HEK293 (cell line): ENCODE measurements around the gene BAG5.
A peak's percentile ranks its signal among the peaks of the same experiment; 100 is the strongest.

Source experiments
- GLI4 ChIP-seq: fragments of 450-650 bp; formaldehyde crosslinking; IDR thresholded peaks from 2 replicates; pipeline ENCODE4 v1.5.1; 2016; ENCODE audit warnings: missing biosample characterization, missing genetic modification characterization
- HOXA7 ChIP-seq: sonication (generic); formaldehyde crosslinking; IDR thresholded peaks from 2 replicates; pipeline ENCODE4 v1.8.1; 2022; ENCODE audit warnings: missing genetic modification reagents, borderline replicate concordance
- KLF1 ChIP-seq: fragments of 450-650 bp; formaldehyde crosslinking; IDR thresholded peaks from 2 replicates; pipeline ENCODE4 v1.5.1; 2016; ENCODE audit warnings: missing biosample characterization, missing genetic modification characterization
- MEIS1 ChIP-seq: sonication (generic); formaldehyde crosslinking; IDR thresholded peaks from 2 replicates; pipeline ENCODE4 v1.8.1; 2022; ENCODE audit warnings: missing genetic modification reagents, mild to moderate bottlenecking, borderline replicate concordance
- MZF1 ChIP-seq: fragments of 450-650 bp; formaldehyde crosslinking; IDR thresholded peaks from 2 replicates; pipeline ENCODE4 v1.5.1; 2017; ENCODE audit warnings: missing biosample characterization, missing genetic modification characterization, borderline replicate concordance
- TCF7L2 ChIP-seq: IDR thresholded peaks from 2 replicates; pipeline ENCODE4 v1.6.1; 2011; ENCODE audit warnings: low read depth, mild to moderate bottlenecking, inconsistent platforms, low read length, moderate library complexity, borderline replicate concordance
- ZBTB17 ChIP-seq: fragments of 450-650 bp; formaldehyde crosslinking; IDR thresholded peaks from 2 replicates; pipeline ENCODE4 v1.5.1; 2016; ENCODE audit warnings: missing biosample characterization, missing genetic modification characterization
- ZFP3 ChIP-seq: fragments of 450-650 bp; formaldehyde crosslinking; IDR thresholded peaks from 2 replicates; pipeline ENCODE4 v1.5.1; 2016; ENCODE audit warnings: low read depth, missing biosample characterization, missing genetic modification characterization
- ZNF146 ChIP-seq: fragments of 450-650 bp; formaldehyde crosslinking; IDR thresholded peaks from 2 replicates; pipeline ENCODE4 v1.5.1; 2016; ENCODE audit warnings: missing biosample characterization, missing genetic modification characterization
- ZNF16 ChIP-seq: fragments of 450-650 bp; formaldehyde crosslinking; IDR thresholded peaks from 2 replicates; pipeline ENCODE4 v1.5.1; 2016; ENCODE audit warnings: low read depth, missing biosample characterization, missing genetic modification characterization
- ZNF184 ChIP-seq: fragments of 450-650 bp; IDR thresholded peaks from 2 replicates; pipeline ENCODE4 v1.5.1; 2018; ENCODE audit warnings: missing biosample characterization, mild to moderate bottlenecking, missing genetic modification characterization
- ZNF211 ChIP-seq: fragments of 450-650 bp; formaldehyde crosslinking; IDR thresholded peaks from 2 replicates; pipeline ENCODE4 v1.5.1; 2016; ENCODE audit warnings: low read depth, missing biosample characterization, missing genetic modification characterization
- ZNF23 ChIP-seq: fragments of 450-650 bp; formaldehyde crosslinking; IDR thresholded peaks from 2 replicates; pipeline ENCODE4 v1.5.1; 2016; ENCODE audit warnings: missing biosample characterization, missing genetic modification characterization, borderline replicate concordance
- ZNF311 ChIP-seq: fragments of 450-650 bp; formaldehyde crosslinking; IDR thresholded peaks from 2 replicates; pipeline ENCODE4 v1.5.1; 2017; ENCODE audit warnings: missing biosample characterization, missing genetic modification characterization, borderline replicate concordance
- ZNF324 ChIP-seq: fragments of 450-650 bp; formaldehyde crosslinking; IDR thresholded peaks from 2 replicates; pipeline ENCODE4 v1.5.1; 2016; ENCODE audit warnings: missing biosample characterization, missing genetic modification characterization
- ZNF335 ChIP-seq: fragments of 450-650 bp; formaldehyde crosslinking; conservative IDR thresholded peaks from 2 replicates; pipeline ENCODE4 v1.5.1; 2016; ENCODE audit warnings: missing biosample characterization, missing genetic modification characterization
- ZNF37A ChIP-seq: fragments of 450-650 bp; IDR thresholded peaks from 2 replicates; pipeline ENCODE4 v1.5.1; 2018; ENCODE audit warnings: missing biosample characterization, missing genetic modification characterization
- ZNF394 ChIP-seq: fragments of 450-650 bp; formaldehyde crosslinking; IDR thresholded peaks from 2 replicates; pipeline ENCODE4 v1.5.1; 2016; ENCODE audit warnings: missing biosample characterization, missing genetic modification characterization, mild to moderate bottlenecking, moderate library complexity, borderline replicate concordance
- ZNF433 ChIP-seq: fragments of 450-650 bp; formaldehyde crosslinking; IDR thresholded peaks from 2 replicates; pipeline ENCODE4 v1.5.1; 2016; ENCODE audit warnings: missing biosample characterization, missing genetic modification characterization, low read depth
- ZNF510 ChIP-seq: fragments of 450-650 bp; formaldehyde crosslinking; IDR thresholded peaks from 2 replicates; pipeline ENCODE4 v1.5.1; 2018; ENCODE audit warnings: mild to moderate bottlenecking, missing genetic modification characterization, missing biosample characterization; ENCODE audit not compliant: insufficient replicate concordance
- ZNF530 ChIP-seq: fragments of 450-650 bp; formaldehyde crosslinking; IDR thresholded peaks from 2 replicates; pipeline ENCODE4 v1.5.1; 2016; ENCODE audit warnings: low read depth, missing biosample characterization, missing genetic modification characterization
- ZNF548 ChIP-seq: fragments of 450-650 bp; formaldehyde crosslinking; IDR thresholded peaks from 2 replicates; pipeline ENCODE4 v1.5.1; 2016; ENCODE audit warnings: missing biosample characterization, missing genetic modification characterization
- ZNF549 ChIP-seq: fragments of 450-650 bp; IDR thresholded peaks from 2 replicates; pipeline ENCODE4 v1.5.1; 2018; ENCODE audit warnings: missing biosample characterization, missing genetic modification characterization, mild to moderate bottlenecking, inconsistent platforms, moderate library complexity
- ZNF555 ChIP-seq: fragments of 450-650 bp; formaldehyde crosslinking; conservative IDR thresholded peaks from 2 replicates; pipeline ENCODE4 v1.5.1; 2017; ENCODE audit warnings: missing biosample characterization, mild to moderate bottlenecking, missing genetic modification characterization, inconsistent platforms
- ZNF571 ChIP-seq: fragments of 450-650 bp; formaldehyde crosslinking; IDR thresholded peaks from 2 replicates; pipeline ENCODE4 v1.5.0; 2017; ENCODE audit warnings: missing biosample characterization, missing genetic modification characterization
- ZNF596 ChIP-seq: fragments of 450-650 bp; IDR thresholded peaks from 2 replicates; pipeline ENCODE4 v1.5.0; 2018; ENCODE audit warnings: missing biosample characterization, mild to moderate bottlenecking, missing genetic modification characterization, moderate library complexity
- ZNF624 ChIP-seq: fragments of 450-650 bp; formaldehyde crosslinking; IDR thresholded peaks from 2 replicates; pipeline ENCODE4 v1.5.1; 2017; ENCODE audit warnings: missing biosample characterization, missing genetic modification characterization
- ZNF626 ChIP-seq: fragments of 450-650 bp; sonication (Bioruptor Pico); formaldehyde crosslinking; IDR thresholded peaks from 2 replicates; pipeline ENCODE4 v1.5.1; 2018; ENCODE audit warnings: missing biosample characterization, missing genetic modification characterization, inconsistent platforms
- ZNF776 ChIP-seq: fragments of 450-650 bp; formaldehyde crosslinking; IDR thresholded peaks from 2 replicates; pipeline ENCODE4 v1.5.0; 2017; ENCODE audit warnings: missing biosample characterization, missing genetic modification characterization, borderline replicate concordance
- TF ChIP-seq, protein P1 (sequence below): fragments of 450-650 bp; formaldehyde crosslinking; IDR thresholded peaks from 2 replicates; pipeline ENCODE4 v1.5.1; 2016; ENCODE audit warnings: missing biosample characterization, missing genetic modification characterization
- TF ChIP-seq, protein P2 (sequence below): fragments of 450-650 bp; IDR thresholded peaks from 2 replicates; pipeline ENCODE4 v1.5.1; 2018; ENCODE audit warnings: missing biosample characterization, mild to moderate bottlenecking, missing genetic modification characterization
- TF ChIP-seq, protein P3 (sequence below): fragments of 450-650 bp; formaldehyde crosslinking; IDR thresholded peaks from 2 replicates; pipeline ENCODE4 v1.5.1; 2016; ENCODE audit warnings: missing biosample characterization, missing genetic modification characterization, low read depth
- TF ChIP-seq, protein P4 (sequence below): fragments of 450-650 bp; formaldehyde crosslinking; IDR thresholded peaks from 2 replicates; pipeline ENCODE4 v1.5.1; 2016; ENCODE audit warnings: missing biosample characterization, missing genetic modification characterization, low read depth
- TF ChIP-seq, protein P5 (sequence below): fragments of 450-650 bp; formaldehyde crosslinking; IDR thresholded peaks from 2 replicates; pipeline ENCODE4 v1.5.1; 2016; ENCODE audit warnings: missing biosample characterization, missing genetic modification characterization

BAG5 gene

DNA sequence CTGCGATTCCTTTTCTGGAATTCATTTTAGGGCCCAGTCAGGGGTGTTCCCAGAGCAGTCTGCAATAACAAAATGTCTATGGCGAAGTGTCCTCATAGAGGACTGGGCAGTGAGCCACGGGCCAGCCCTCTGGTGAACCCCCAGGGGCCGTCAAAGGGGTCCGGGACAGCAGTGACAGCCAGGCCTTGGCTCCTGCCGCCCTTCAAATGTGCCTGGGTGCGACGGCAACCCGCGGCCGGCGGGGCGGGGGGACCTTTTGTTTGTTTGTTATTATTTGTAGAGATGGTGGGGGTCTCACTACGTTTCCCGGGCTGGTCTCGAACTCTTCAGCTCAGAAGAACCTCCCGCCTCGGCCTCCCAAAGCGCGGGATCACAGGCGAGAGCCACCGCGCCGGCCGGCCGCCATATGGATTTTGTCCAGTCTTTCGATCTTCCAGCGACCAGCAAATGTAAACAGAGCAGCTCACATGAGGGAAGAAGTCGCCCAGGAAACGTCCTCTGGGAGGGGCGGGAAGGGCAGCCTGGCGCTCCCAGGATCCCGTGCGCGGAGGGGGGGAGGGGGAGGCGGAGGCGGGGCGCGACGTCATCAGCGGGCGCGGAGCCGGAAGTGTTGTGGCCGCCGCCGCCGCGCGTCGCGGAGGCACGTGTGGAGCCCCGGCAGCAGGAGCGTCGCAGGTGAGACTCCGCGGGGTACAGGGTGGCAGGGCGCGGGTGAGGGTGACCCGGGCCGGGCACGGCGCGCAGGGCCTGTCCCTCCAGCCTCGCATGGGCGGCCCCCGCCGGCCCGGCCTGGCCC lies 33.7 kb downstream of the BAG5 start, which contains the start of gene TRMT61A (continued):
- TF ChIP-seq GLI4 (tag by site-specific recombination), result no peak
- TF ChIP-seq, protein P1, sequence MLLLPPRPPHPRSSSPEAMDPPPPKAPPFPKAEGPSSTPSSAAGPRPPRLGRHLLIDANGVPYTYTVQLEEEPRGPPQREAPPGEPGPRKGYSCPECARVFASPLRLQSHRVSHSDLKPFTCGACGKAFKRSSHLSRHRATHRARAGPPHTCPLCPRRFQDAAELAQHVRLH (tag by site-specific recombination), result no peak
- TF ChIP-seq ZNF510, result no peak
- no peak for TF ChIP-seq ZNF776 (tag by site-specific recombination)
- TF ChIP-seq ZNF324 (tag by site-specific recombination), result 0 out of 2 replicates have a peak, but pooled peaks have one; percentile 51
- no peak for TF ChIP-seq ZNF37A (tag by site-specific recombination)
- no peak for TF ChIP-seq MZF1 (tag by site-specific recombination)
- no peak for TF ChIP-seq ZFP3
- 0 out of 2 replicates have a peak, but pooled peaks have one; percentile 16 for TF ChIP-seq KLF1 (tag by site-specific recombination)
- TF ChIP-seq TCF7L2, result no peak
- TF ChIP-seq ZNF530 (tag by site-specific recombination), result no peak
- no peak for TF ChIP-seq ZNF16 (tag by site-specific recombination)
- no peak for TF ChIP-seq MEIS1 (CRISPR knock-in tag)
- peak; percentile 34; the same call in 1 of the 2 replicates for TF ChIP-seq ZBTB17 (tag by site-specific recombination)
- TF ChIP-seq, protein P2, sequence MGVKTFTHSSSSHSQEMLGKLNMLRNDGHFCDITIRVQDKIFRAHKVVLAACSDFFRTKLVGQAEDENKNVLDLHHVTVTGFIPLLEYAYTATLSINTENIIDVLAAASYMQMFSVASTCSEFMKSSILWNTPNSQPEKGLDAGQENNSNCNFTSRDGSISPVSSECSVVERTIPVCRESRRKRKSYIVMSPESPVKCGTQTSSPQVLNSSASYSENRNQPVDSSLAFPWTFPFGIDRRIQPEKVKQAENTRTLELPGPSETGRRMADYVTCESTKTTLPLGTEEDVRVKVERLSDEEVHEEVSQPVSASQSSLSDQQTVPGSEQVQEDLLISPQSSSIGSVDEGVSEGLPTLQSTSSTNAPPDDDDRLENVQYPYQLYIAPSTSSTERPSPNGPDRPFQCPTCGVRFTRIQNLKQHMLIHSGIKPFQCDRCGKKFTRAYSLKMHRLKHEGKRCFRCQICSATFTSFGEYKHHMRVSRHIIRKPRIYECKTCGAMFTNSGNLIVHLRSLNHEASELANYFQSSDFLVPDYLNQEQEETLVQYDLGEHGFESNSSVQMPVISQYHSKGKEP (tag by site-specific recombination), result no peak
- TF ChIP-seq ZNF549, result no peak
- no peak for TF ChIP-seq ZNF211 (tag by site-specific recombination)
- peak; percentile 18; the same call in 1 of the 2 replicates for TF ChIP-seq ZNF394 (tag by site-specific recombination)
- peak; percentile 79 for TF ChIP-seq ZNF335 (tag by site-specific recombination)
- TF ChIP-seq, protein P3, sequence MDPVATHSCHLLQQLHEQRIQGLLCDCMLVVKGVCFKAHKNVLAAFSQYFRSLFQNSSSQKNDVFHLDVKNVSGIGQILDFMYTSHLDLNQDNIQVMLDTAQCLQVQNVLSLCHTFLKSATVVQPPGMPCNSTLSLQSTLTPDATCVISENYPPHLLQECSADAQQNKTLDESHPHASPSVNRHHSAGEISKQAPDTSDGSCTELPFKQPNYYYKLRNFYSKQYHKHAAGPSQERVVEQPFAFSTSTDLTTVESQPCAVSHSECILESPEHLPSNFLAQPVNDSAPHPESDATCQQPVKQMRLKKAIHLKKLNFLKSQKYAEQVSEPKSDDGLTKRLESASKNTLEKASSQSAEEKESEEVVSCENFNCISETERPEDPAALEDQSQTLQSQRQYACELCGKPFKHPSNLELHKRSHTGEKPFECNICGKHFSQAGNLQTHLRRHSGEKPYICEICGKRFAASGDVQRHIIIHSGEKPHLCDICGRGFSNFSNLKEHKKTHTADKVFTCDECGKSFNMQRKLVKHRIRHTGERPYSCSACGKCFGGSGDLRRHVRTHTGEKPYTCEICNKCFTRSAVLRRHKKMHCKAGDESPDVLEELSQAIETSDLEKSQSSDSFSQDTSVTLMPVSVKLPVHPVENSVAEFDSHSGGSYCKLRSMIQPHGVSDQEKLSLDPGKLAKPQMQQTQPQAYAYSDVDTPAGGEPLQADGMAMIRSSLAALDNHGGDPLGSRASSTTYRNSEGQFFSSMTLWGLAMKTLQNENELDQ (tag by site-specific recombination), result no peak
- TF ChIP-seq ZNF596 (tag by site-specific recombination), result no peak
- TF ChIP-seq ZNF571, result no peak
- TF ChIP-seq ZNF146 (tag by site-specific recombination), result no peak
- TF ChIP-seq ZNF555 (tag by site-specific recombination), result no peak
- no peak for TF ChIP-seq ZNF311 (tag by site-specific recombination)
- no peak for TF ChIP-seq HOXA7 (CRISPR knock-in tag)
- TF ChIP-seq, protein P4, sequence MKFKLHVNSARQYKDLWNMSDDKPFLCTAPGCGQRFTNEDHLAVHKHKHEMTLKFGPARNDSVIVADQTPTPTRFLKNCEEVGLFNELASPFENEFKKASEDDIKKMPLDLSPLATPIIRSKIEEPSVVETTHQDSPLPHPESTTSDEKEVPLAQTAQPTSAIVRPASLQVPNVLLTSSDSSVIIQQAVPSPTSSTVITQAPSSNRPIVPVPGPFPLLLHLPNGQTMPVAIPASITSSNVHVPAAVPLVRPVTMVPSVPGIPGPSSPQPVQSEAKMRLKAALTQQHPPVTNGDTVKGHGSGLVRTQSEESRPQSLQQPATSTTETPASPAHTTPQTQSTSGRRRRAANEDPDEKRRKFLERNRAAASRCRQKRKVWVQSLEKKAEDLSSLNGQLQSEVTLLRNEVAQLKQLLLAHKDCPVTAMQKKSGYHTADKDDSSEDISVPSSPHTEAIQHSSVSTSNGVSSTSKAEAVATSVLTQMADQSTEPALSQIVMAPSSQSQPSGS, result no peak
- no peak for TF ChIP-seq ZNF23
- no peak for TF ChIP-seq ZNF548
- no peak for TF ChIP-seq ZNF626
- TF ChIP-seq ZNF624 (tag by site-specific recombination), result no peak
- no peak; the same call in 1 of the 2 replicates for TF ChIP-seq ZNF184 (tag by site-specific recombination)
- TF ChIP-seq, protein P5, sequence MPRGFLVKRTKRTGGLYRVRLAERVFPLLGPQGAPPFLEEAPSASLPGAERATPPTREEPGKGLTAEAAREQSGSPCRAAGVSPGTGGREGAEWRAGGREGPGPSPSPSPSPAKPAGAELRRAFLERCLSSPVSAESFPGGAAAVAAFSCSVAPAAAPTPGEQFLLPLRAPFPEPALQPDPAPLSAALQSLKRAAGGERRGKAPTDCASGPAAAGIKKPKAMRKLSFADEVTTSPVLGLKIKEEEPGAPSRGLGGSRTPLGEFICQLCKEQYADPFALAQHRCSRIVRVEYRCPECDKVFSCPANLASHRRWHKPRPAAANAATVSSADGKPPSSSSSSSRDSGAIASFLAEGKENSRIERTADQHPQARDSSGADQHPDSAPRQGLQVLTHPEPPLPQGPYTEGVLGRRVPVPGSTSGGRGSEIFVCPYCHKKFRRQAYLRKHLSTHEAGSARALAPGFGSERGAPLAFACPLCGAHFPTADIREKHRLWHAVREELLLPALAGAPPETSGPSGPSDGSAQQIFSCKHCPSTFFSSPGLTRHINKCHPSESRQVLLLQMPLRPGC (tag by site-specific recombination), result no peak
- no peak for TF ChIP-seq ZNF433 (tag by site-specific recombination)
